ENCODE data around the gene MRPS22.
A peak's percentile ranks its signal among the peaks of the same experiment; 100 is the strongest.
"Not testable (repeated sequence)": the region's sequence is repeated elsewhere in the genome, so short reads cannot be mapped to it uniquely, and the experiment has no call there.

Gene MRPS22

GRCh38 chr3:139342054-139342453 is 1.8 kb upstream of the MRPS22 start:
- DNase-seq: no peak

- DNase-seq: no peak
Measured at GRCh38 chr3:139346771-139347170, 3.0 kb downstream of the MRPS22 start.

- DNase-seq: peak; percentile 56
Measured at GRCh38 chr3:139353920-139354556, 10.2 kb downstream of the MRPS22 start.

GRCh38 chr3:139354661-139355060 is 10.8 kb downstream of the MRPS22 start:
- no peak for DNase-seq

GRCh38 chr3:139355476-139355875 is 11.7 kb downstream of the MRPS22 start:
- DNase-seq: no peak

GRCh38 chr3:139355891-139356290 is 12.1 kb downstream of the MRPS22 start:
- DNase-seq: no peak

- no peak for DNase-seq
Measured at GRCh38 chr3:139357899-139358298, 14.1 kb downstream of the MRPS22 start.

GRCh38 chr3:139358841-139359562 is 15.2 kb downstream of the MRPS22 start:
- DNase-seq: peak; percentile 99

- DNase-seq: no peak
Measured at GRCh38 chr3:139361276-139361675, 17.5 kb downstream of the MRPS22 start.

GRCh38 chr3:139364549-139364948 is 20.7 kb downstream of the MRPS22 start:
- no peak for DNase-seq

GRCh38 chr3:139374099-139374498 is 30.3 kb downstream of the MRPS22 start:
- DNase-seq: no peak

GRCh38 chr3:139377378-139377777 is 33.6 kb downstream of the MRPS22 start:
- no peak for DNase-seq

- DNase-seq: peak; percentile 100
Measured at GRCh38 chr3:139378587-139379241, 34.9 kb downstream of the MRPS22 start.

GRCh38 chr3:139380575-139380974 is 36.8 kb downstream of the MRPS22 start:
- no peak for DNase-seq

- not testable (repeated sequence) for DNase-seq
Measured at GRCh38 chr3:139382291-139382690, 38.5 kb downstream of the MRPS22 start.

- no peak for DNase-seq
Measured at GRCh38 chr3:139388077-139388476, 44.3 kb downstream of the MRPS22 start.

- DNase-seq: peak; percentile 37
Measured at GRCh38 chr3:139388821-139389551, 45.2 kb downstream of the MRPS22 start.

- peak; percentile 99 for DNase-seq
Measured at GRCh38 chr3:139389552-139390368, 45.9 kb downstream of the MRPS22 start, which contains the start of gene COPB2. Gene COPB2 (minus strand): TSS chr3:139389647. CDS start chr3:139389550, 97 bp downstream.

GRCh38 chr3:139394116-139394515 is 50.3 kb downstream of the MRPS22 start:
- DNase-seq: no peak

- no peak for DNase-seq
Measured at GRCh38 chr3:139396707-139397106, 52.9 kb downstream of the MRPS22 start.

- DNase-seq: not testable (repeated sequence)
Measured at GRCh38 chr3:139401155-139401554, 57.3 kb downstream of the MRPS22 start.
